ENCODE measurements around the gene SPACDR. TPM values are rescaled to one million over a fixed set of nuclear protein-coding genes. Genes with fewer than 3 reads are reported as not detected.
"Not testable (repeated sequence)": the region's sequence is repeated elsewhere in the genome, so short reads cannot be mapped to it uniquely, and the experiment has no call there.

SPACDR gene, protein sequence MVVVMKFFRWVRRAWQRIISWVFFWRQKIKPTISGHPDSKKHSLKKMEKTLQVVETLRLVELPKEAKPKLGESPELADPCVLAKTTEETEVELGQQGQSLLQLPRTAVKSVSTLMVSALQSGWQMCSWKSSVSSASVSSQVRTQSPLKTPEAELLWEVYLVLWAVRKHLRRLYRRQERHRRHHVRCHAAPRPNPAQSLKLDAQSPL
- total RNA-seq = not detected

DNA sequence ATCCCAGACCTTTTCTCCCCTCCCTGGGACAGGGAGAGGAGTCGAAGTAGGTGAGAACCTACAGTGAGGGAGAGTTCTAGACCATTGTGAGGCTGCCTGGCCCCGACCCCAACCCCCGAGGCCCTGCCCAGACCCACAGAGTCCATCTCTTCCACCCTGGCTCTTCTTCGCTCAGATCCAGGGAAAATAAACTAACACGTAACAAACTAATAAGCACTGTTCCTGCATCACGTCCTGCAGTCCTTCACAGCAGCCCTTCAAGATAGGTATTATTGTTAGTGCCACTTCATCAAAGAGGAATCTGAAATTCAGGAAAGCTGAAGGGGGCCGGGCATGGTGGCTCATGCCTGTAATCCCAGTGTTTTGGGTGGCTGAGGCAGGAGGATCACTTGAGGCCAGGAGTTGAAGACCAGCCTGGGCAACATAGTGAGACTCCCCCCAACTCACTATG is at the start of gene SPACDR:
SPACDR (minus strand) TSS at position 51 of the 451 bp plus-strand sequence. CDS start 235 bp downstream, outside the sequence.
- H3K4me1 ChIP-seq (ENCODE audit: control insufficient read depth in 3 of 3, insufficient read depth in 3 of 3, low read length in 3 of 3) = peaks cover 6 to 7% (median 6%) of the 10 kb centered on the region in 3 donors
- peaks cover 0 to 3% (median 2%) of the 10 kb centered on the region in 3 donors for H3K36me3 ChIP-seq (ENCODE audit: control insufficient read depth in 3 of 3, insufficient read depth in 3 of 3, low read length in 3 of 3)
- no peak within 1 kb of the TSS for H3K4me3 ChIP-seq (ENCODE audit: low read length in 3 of 3)
- no peak within 1 kb of the TSS for H3K9ac ChIP-seq (ENCODE audit: low read depth in 1 of 3, low read length in 3 of 3)
- H3K27ac ChIP-seq (ENCODE audit: low read depth, low read length) = no peak within 1 kb of the TSS
- no peaks in the 10 kb centered on the region for H3K9me3 ChIP-seq (ENCODE audit: control insufficient read depth in 3 of 3, low read length in 3 of 3)
- no peaks in the 10 kb centered on the region for H3K27me3 ChIP-seq (ENCODE audit: control insufficient read depth in 3 of 3, insufficient read depth in 3 of 3, low read length in 3 of 3)

DNA sequence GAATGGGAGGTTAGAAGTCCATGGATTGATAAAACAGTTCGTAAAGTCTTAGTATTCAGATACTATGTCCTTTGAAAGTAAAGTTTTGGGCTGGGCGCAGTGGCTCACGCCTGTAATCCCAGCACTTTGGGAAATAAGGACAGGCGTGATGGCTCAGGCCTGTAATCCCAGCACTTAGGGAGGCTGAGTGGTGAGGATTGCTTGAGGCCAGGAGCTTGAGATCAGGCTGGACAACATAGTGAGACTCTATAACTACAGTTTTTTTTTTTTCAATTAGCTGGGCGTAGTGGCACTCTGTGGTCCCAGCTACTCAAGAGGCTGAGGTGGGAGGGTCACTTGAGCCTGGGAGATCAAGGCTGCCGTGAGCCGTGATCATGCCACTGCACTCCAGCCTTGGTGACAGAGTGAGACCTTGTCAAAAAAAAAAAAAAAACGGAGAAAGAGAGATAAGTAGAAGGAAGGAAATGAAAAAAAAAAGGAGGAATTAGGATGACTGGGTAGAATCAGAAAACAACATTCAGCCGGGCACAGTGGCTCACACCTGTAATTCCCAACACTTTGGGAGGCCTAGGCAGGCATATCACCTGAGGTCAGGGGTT is 49.3 kb upstream of the SPACDR start:
- no peak overlapping the region for H3K4me3 ChIP-seq (ENCODE audit: low read length in 3 of 3)
- H3K4me1 ChIP-seq (ENCODE audit: control insufficient read depth in 3 of 3, insufficient read depth in 3 of 3, low read length in 3 of 3) = peaks cover 0 to 7% (median 3%) of the 10 kb centered on the region in 3 donors
- no peak overlapping the region for H3K27ac ChIP-seq (ENCODE audit: low read depth, low read length)
- H3K9me3 ChIP-seq (ENCODE audit: control insufficient read depth in 3 of 3, low read length in 3 of 3) = no peaks in the 10 kb centered on the region
- peaks cover 0 to 7% (median 3%) of the 10 kb centered on the region in 3 donors for H3K27me3 ChIP-seq (ENCODE audit: control insufficient read depth in 3 of 3, insufficient read depth in 3 of 3, low read length in 3 of 3)
- no peak overlapping the region for H3K9ac ChIP-seq (ENCODE audit: low read depth in 1 of 3, low read length in 3 of 3)
- no peaks in the 10 kb centered on the region for H3K36me3 ChIP-seq (ENCODE audit: control insufficient read depth in 3 of 3, insufficient read depth in 3 of 3, low read length in 3 of 3)

- Histone ChIP-seq H3K36me3 (ENCODE audit: control insufficient read depth in 3 of 3, insufficient read depth in 3 of 3, low read length in 3 of 3) (no peaks in the 10 kb centered on the region), H3K9me3 (ENCODE audit: control insufficient read depth in 3 of 3, low read length in 3 of 3) (no peaks in the 10 kb centered on the region), H3K27me3 (ENCODE audit: control insufficient read depth in 3 of 3, insufficient read depth in 3 of 3, low read length in 3 of 3) (peaks cover 0 to 7% (median 3%) of the 10 kb centered on the region in 3 donors), H3K27ac (ENCODE audit: low read depth, low read length) (no peak overlapping the region), H3K4me3 (ENCODE audit: low read length in 3 of 3) (no peak overlapping the region), H3K4me1 (ENCODE audit: control insufficient read depth in 3 of 3, insufficient read depth in 3 of 3, low read length in 3 of 3) (peaks cover 0 to 4% (median 3%) of the 10 kb centered on the region in 3 donors), H3K9ac (ENCODE audit: low read depth in 1 of 3, low read length in 3 of 3) (no peak overlapping the region)
Measured at GRCh38 chr7:100510437-100511239, 46.6 kb upstream of the SPACDR start.

DNA sequence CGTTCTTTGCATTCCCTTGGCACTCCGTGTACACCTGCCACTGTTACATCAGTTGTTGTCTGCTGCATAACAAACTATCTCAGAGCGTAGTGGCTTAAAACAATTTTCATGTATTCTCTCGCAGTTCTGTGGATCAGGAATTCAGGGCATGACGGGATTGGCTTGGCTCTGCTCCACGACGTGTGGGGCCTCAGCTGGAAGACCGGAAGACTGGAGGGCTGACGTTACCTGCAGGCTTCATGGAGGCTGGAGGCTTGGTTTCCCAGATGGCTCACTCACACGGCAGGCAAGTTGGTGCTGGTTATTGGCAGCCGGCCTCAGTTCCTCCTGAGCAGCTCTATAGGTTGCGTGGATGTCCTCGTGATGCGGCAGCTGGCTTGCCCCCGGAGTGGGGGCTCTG is 45.2 kb upstream of the SPACDR start:
- H3K27ac ChIP-seq (ENCODE audit: low read depth, low read length) = no peak overlapping the region
- no peak overlapping the region for H3K4me3 ChIP-seq (ENCODE audit: low read length in 3 of 3)
- H3K4me1 ChIP-seq (ENCODE audit: control insufficient read depth in 3 of 3, insufficient read depth in 3 of 3, low read length in 3 of 3) = peaks cover 0 to 4% (median 3%) of the 10 kb centered on the region in 3 donors
- peaks cover 0 to 7% (median 3%) of the 10 kb centered on the region in 3 donors for H3K27me3 ChIP-seq (ENCODE audit: control insufficient read depth in 3 of 3, insufficient read depth in 3 of 3, low read length in 3 of 3)
- H3K36me3 ChIP-seq (ENCODE audit: control insufficient read depth in 3 of 3, insufficient read depth in 3 of 3, low read length in 3 of 3) = no peaks in the 10 kb centered on the region
- no peaks in the 10 kb centered on the region for H3K9me3 ChIP-seq (ENCODE audit: control insufficient read depth in 3 of 3, low read length in 3 of 3)
- H3K9ac ChIP-seq (ENCODE audit: low read depth in 1 of 3, low read length in 3 of 3) = no peak overlapping the region

DNA sequence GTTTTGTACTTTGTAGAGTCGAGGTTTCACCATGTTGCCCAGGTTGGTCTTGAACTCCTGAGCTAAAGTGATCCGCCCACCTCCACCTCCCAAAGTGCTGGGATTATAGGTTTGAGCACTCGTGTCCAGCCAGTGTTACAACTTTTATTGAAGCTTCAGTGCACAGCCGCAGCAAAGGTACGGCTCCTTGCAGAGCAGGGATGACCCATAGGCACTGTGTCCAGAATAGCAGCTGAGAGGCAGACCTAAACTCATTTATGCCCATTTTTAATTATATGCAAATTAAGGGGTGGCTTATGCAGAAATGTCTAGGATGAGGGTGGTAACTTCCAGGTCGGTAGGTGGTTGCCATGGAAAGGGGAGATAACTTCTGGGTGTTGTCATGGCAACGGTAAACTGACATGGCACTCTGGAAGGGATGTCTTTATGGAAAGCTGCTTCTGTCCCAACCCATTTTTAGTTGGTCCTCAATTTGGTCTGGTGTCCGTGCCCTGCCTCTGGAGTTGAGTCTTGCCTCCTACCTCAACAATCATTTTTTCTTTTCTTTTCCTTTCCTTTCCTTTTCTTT is 42.4 kb upstream of the SPACDR start:
- Histone ChIP-seq H3K27me3 (ENCODE audit: control insufficient read depth in 3 of 3, insufficient read depth in 3 of 3, low read length in 3 of 3) (peaks cover 3 to 10% (median 3%) of the 10 kb centered on the region in 3 donors), H3K9ac (ENCODE audit: low read depth in 1 of 3, low read length in 3 of 3) (no peak overlapping the region), H3K36me3 (ENCODE audit: control insufficient read depth in 3 of 3, insufficient read depth in 3 of 3, low read length in 3 of 3) (no peaks in the 10 kb centered on the region), H3K27ac (ENCODE audit: low read depth, low read length) (no peak overlapping the region), H3K4me1 (ENCODE audit: control insufficient read depth in 3 of 3, insufficient read depth in 3 of 3, low read length in 3 of 3) (peaks cover 0 to 4% (median 3%) of the 10 kb centered on the region in 3 donors), H3K9me3 (ENCODE audit: control insufficient read depth in 3 of 3, low read length in 3 of 3) (no peaks in the 10 kb centered on the region), H3K4me3 (ENCODE audit: low read length in 3 of 3) (no peak overlapping the region)

- Histone ChIP-seq H3K9me3 (ENCODE audit: control insufficient read depth in 3 of 3, low read length in 3 of 3) (no peaks in the 10 kb centered on the region), H3K4me3 (ENCODE audit: low read length in 3 of 3) (no peak overlapping the region), H3K27ac (ENCODE audit: low read depth, low read length) (no peak overlapping the region)
Measured at GRCh38 chr7:100504887-100505611, 41.0 kb upstream of the SPACDR start.

GRCh38 chr7:100504031-100504430 is 40.0 kb upstream of the SPACDR start:
- not testable (repeated sequence) for H3K27me3 ChIP-seq (ENCODE audit: control insufficient read depth in 3 of 3, insufficient read depth in 3 of 3, low read length in 3 of 3); H3K9ac ChIP-seq (ENCODE audit: low read depth in 1 of 3, low read length in 3 of 3); H3K27ac ChIP-seq (ENCODE audit: low read depth, low read length); H3K4me1 ChIP-seq (ENCODE audit: control insufficient read depth in 3 of 3, insufficient read depth in 3 of 3, low read length in 3 of 3); H3K36me3 ChIP-seq (ENCODE audit: control insufficient read depth in 3 of 3, insufficient read depth in 3 of 3, low read length in 3 of 3); H3K9me3 ChIP-seq (ENCODE audit: control insufficient read depth in 3 of 3, low read length in 3 of 3); H3K4me3 ChIP-seq (ENCODE audit: low read length in 3 of 3)

More at GRCh38 chr7:100504887-100505611, 41.0 kb upstream of the SPACDR start:
- Histone ChIP-seq H3K27me3 (ENCODE audit: control insufficient read depth in 3 of 3, insufficient read depth in 3 of 3, low read length in 3 of 3) (peaks cover 0 to 10% (median 3%) of the 10 kb centered on the region in 3 donors), H3K36me3 (ENCODE audit: control insufficient read depth in 3 of 3, insufficient read depth in 3 of 3, low read length in 3 of 3) (no peaks in the 10 kb centered on the region), H3K9ac (ENCODE audit: low read depth in 1 of 3, low read length in 3 of 3) (no peak overlapping the region), H3K4me1 (ENCODE audit: control insufficient read depth in 3 of 3, insufficient read depth in 3 of 3, low read length in 3 of 3) (peaks cover 0 to 4% (median 3%) of the 10 kb centered on the region in 3 donors)

DNA sequence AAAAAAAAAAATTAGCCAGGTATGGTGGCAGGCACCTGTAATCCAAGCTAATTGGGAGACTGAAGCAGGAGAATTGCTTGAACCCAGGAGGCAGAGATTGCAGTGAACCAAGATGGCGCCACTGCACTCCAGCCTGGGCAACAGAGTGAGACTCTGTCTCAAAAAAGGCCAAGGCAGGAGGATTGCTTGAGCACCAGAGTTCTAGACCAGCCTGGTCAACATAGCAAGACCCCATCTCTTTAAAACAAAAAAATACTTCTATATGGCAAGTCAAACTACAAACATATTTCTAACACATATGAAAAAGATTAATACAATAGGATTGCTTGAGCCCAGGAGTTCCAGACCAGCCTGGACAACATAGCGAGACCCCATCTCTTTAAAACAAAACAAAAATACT is 36.7 kb upstream of the SPACDR start:
- not testable (repeated sequence) for H3K36me3 ChIP-seq (ENCODE audit: control insufficient read depth in 3 of 3, insufficient read depth in 3 of 3, low read length in 3 of 3); H3K27ac ChIP-seq (ENCODE audit: low read depth, low read length); H3K9ac ChIP-seq (ENCODE audit: low read depth in 1 of 3, low read length in 3 of 3); H3K4me3 ChIP-seq (ENCODE audit: low read length in 3 of 3); H3K4me1 ChIP-seq (ENCODE audit: control insufficient read depth in 3 of 3, insufficient read depth in 3 of 3, low read length in 3 of 3); H3K27me3 ChIP-seq (ENCODE audit: control insufficient read depth in 3 of 3, insufficient read depth in 3 of 3, low read length in 3 of 3); H3K9me3 ChIP-seq (ENCODE audit: control insufficient read depth in 3 of 3, low read length in 3 of 3)

GRCh38 chr7:100496509-100496908 is 32.4 kb upstream of the SPACDR start:
- Histone ChIP-seq H3K4me1 (ENCODE audit: control insufficient read depth in 3 of 3, insufficient read depth in 3 of 3, low read length in 3 of 3) (peaks cover 0 to 4% (median 2%) of the 10 kb centered on the region in 3 donors), H3K9me3 (ENCODE audit: control insufficient read depth in 3 of 3, low read length in 3 of 3) (no peaks in the 10 kb centered on the region), H3K4me3 (ENCODE audit: low read length in 3 of 3) (no peak overlapping the region), H3K36me3 (ENCODE audit: control insufficient read depth in 3 of 3, insufficient read depth in 3 of 3, low read length in 3 of 3) (no peaks in the 10 kb centered on the region), H3K27ac (ENCODE audit: low read depth, low read length) (no peak overlapping the region), H3K27me3 (ENCODE audit: control insufficient read depth in 3 of 3, insufficient read depth in 3 of 3, low read length in 3 of 3) (peaks cover 0 to 15% (median 8%) of the 10 kb centered on the region in 3 donors), H3K9ac (ENCODE audit: low read depth in 1 of 3, low read length in 3 of 3) (no peak overlapping the region)

All from skeletal muscle tissue (tissue), 4 donors.